GM12801 (cell line): Measurements from ENCODE around the gene EGFR.

Experiments used
- TF ChIP-seq, protein P1 (sequence below): IDR thresholded peaks from one replicate; pipeline ENCODE4 v1.5.1; 2011; ENCODE audit warnings: control low read depth; ENCODE audit not compliant: insufficient read length; ENCODE audit errors: extremely low read depth

EGFR gene

DNA sequence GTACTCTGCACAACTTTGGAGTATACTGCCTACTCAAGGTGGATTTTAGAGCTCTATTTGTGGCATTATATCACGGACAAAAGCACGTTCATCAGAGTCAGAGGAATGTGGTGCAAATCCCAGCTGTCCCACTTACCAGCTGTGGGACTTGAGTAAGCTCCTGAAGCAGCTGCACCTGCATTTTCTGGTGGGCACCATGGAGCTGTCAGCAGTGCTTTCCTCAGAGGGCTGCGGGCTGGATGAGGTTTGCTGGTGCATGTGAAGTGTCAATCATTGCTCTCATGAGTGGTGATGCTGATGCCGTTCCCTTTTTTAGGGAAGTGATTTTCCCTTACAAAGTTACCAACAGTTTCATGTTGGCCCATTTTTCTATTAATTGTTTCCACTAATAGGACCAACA lies 53.4 kb downstream of the EGFR start:
- TF ChIP-seq, protein P1, sequence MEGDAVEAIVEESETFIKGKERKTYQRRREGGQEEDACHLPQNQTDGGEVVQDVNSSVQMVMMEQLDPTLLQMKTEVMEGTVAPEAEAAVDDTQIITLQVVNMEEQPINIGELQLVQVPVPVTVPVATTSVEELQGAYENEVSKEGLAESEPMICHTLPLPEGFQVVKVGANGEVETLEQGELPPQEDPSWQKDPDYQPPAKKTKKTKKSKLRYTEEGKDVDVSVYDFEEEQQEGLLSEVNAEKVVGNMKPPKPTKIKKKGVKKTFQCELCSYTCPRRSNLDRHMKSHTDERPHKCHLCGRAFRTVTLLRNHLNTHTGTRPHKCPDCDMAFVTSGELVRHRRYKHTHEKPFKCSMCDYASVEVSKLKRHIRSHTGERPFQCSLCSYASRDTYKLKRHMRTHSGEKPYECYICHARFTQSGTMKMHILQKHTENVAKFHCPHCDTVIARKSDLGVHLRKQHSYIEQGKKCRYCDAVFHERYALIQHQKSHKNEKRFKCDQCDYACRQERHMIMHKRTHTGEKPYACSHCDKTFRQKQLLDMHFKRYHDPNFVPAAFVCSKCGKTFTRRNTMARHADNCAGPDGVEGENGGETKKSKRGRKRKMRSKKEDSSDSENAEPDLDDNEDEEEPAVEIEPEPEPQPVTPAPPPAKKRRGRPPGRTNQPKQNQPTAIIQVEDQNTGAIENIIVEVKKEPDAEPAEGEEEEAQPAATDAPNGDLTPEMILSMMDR, result no peak

DNA sequence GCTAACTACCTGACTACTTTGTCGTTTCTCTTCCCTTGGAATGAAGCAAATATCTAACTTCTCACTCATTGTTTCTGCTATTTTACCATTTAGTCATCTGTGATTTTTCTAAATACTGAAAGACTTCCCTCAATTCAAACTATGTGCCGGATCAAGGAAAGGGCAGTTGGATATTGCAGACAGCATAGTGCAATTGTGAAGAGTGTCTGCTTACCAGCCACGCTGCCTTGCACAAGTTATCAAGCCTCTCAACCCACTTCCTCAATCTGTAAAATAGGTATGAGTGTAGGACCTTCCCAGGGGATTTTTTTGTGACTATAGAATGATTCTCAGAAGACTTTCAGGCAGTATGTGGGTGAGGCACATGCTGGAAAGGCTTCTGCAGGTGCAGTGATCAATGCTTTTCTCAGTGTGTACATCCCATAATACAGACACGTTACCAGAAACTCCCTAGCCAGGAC lies 54.3 kb downstream of the EGFR start:
- TF ChIP-seq, protein P1, result no peak

DNA sequence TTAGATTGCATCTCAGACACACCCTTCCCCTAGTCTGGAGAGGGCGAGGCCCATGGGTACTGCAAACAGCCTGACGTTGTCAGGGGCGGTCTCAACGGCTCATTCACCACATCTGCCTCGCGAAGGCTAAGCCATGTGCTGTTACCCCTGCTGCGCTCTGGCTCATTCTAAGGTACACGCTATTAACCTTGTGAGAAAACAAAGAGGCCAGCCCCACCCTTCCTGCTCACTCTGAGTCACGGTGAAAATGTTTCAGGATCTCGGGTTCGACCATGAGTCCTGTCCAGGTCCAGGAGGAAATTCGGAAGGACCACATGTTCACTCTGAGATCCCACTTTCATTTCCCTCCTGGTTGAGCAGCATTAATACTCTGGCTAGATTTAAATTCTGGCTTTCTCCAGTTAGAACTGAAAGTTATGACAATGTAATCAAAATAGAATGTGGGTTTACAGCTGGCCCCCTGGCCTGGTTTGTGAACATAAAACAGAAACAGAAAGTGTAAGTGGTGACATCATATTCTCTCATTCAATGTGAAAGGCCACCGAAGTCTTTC lies 55.2 kb downstream of the EGFR start:
- TF ChIP-seq, protein P1, result no peak

DNA sequence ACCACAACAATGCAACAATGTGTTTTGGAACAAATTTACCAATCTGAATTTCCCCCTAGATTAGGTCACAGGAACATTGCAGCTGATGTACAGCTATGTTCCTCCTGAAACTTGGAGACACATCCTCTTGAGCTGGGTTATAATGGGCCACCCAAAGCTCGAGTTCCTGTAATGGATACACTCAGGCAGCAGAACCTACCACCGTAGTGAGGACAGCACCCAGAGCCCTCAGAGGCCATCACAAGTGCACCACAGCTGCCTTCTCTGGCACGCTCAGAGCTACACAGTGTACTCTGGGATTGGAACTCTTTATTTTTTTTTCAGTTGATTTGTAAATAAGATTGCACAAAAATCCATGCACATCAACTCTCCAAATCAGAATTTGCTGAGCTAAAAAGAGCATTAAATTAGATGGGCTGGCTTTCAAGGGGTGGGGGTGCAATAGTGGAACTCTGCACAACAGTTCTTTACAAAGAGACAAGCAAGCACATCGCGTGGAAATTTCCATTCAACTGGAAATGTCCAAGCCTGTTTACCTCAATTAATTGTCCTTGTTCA lies 56.7 kb downstream of the EGFR start:
- TF ChIP-seq, protein P1, result no peak

DNA sequence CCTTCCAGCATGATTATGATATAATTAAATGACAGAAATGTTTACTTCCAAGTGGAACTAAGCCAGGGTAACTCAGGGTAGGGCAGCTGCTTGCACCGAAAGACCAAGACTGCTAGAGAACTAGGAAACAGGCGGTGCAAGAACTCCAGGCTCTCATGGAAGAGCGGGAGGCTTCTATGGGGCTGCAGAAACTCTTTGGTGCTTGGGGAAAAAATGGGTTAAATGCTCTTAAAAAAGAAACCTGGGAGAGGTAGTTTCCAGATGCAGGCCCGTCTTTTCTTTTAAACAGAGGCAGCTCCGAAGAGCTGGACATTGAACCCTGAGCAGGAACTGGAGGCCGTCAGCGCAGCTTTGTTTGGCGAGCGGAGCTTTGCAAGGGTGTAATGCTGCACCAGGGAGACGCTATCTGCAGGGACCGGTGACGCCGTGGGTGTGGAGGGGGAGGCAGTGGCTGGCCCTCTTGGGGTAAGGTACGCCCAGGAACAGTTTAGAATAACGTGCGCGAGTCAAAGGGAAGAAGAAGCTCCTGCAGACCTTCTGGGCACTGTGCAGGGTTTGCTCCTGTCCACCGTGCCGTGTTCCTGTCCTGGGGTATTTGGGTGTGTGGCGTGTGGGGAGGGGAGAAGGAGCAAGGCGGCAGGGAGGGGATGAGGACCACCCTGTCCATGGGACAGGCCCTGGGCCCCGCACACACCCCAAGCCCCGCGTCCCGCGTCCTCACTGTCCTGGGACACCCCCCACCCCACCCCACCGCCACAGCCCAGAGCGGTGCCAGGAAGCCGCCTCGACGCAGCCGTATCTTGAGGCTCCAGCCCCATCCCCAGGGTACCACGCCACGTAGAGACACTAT lies 59.0 kb downstream of the EGFR start:
- TF ChIP-seq, protein P1, result no peak

DNA sequence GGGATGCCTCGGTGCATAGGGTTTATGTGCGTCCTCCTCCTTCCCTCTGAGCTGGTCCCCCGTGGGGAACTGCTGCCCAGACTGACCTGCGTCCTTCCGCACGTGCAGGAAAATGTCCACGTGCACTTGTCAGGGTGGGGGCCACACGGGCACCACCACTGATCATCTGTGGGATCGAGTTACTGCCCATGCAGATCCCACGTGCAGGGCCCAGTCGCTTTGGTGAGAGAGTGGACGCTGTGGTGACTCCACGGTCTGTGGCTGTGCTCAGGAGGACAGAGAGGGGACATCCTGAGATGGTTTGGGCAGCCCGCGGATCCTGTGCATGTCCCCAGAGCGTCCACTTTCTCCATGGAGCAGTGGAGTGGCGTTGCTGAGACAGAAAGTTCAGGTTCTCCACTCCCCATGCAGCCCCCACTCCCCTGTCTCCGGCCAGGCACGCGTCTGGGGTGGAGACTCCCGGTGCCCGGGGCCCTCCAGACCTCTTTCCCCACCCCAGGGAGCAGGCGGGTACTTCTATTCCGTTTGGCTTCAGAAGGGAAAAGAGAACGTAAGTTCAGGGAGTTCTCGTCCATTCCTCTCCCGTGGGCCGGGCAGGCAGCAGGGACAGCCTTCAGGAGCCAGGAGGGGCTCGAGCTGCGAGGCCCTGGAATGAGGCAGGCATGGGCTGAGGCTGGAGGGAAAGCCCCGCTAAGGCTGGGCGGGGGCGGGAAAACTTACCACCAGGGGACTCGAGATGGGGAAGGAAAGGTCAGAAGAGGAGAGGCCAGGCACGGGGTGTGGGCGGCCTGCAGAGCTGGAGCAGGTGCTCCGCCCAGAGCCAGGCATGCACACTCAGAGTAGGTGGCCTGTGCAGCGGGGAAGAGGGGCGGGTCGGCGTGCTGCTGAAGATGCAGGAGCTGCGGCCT lies 59.9 kb downstream of the EGFR start:
- TF ChIP-seq, protein P1, result no peak
